COLO668 (cell line): ENCODE data around the gene RAB3A.
"Not testable (repeated sequence)": the region's sequence is repeated elsewhere in the genome, so short reads cannot be mapped to it uniquely, and the experiment has no call there.

ENCODE experiments used
- DNase-seq: peaks from one replicate; lab custom pipeline; 2025; ENCODE audit not compliant: unreplicated experiment; lab: John Stamatoyannopoulos, UW

Gene RAB3A

GRCh38 chr19:18224525-18225354, 20.9 kb upstream of the RAB3A start:
- DNase-seq = peak; percentile 97

GRCh38 chr19:18223860-18224524, 20.1 kb upstream of the RAB3A start:
- peak; percentile 13 for DNase-seq

- no peak for DNase-seq
These were observed 18.2 kb upstream of the RAB3A start for GRCh38 chr19:18221815-18222725.

- peak; percentile 13 for DNase-seq
These were observed 16.9 kb upstream of the RAB3A start for GRCh38 chr19:18220632-18221275.

- DNase-seq = no peak
These were observed 16.2 kb upstream of the RAB3A start for GRCh38 chr19:18219911-18220631.

- no peak for DNase-seq
These were observed 14.8 kb upstream of the RAB3A start for GRCh38 chr19:18218600-18218999.

- DNase-seq = peak; percentile 10
These were observed 14.3 kb upstream of the RAB3A start for GRCh38 chr19:18218159-18218558.

- DNase-seq = no peak
These were observed 12.9 kb upstream of the RAB3A start for GRCh38 chr19:18216789-18217188.

- DNase-seq = no peak
These were observed 11.1 kb upstream of the RAB3A start for GRCh38 chr19:18214779-18215433.

- DNase-seq = no peak
These were observed 7.8 kb upstream of the RAB3A start for GRCh38 chr19:18211683-18212082.

- DNase-seq = not testable (repeated sequence)
These were observed 6.1 kb upstream of the RAB3A start for GRCh38 chr19:18209912-18210311.

- peak; percentile 45 for DNase-seq
These were observed 4.5 kb upstream of the RAB3A start for GRCh38 chr19:18208098-18208951.

- no peak for DNase-seq
These were observed 2.2 kb upstream of the RAB3A start for GRCh38 chr19:18206018-18206417.

GRCh38 chr19:18205200-18205892, 1.5 kb upstream of the RAB3A start:
- peak; percentile 73 for DNase-seq

- peak; percentile 68 for DNase-seq
These were observed 755 bp upstream of the RAB3A start for GRCh38 chr19:18204394-18205199.

GRCh38 chr19:18203408-18203862, 407 bp downstream of the RAB3A start:
- peak; percentile 73 for DNase-seq

- DNase-seq = peak; percentile 53
These were observed 949 bp downstream of the RAB3A start for GRCh38 chr19:18202778-18203407.
